GM18507 (cell line): ENCODE results near the gene WSCD1.

Source experiments
- DNase-seq: peaks from one replicate; pipeline ENCODE4 v3.0.0; 2011; ENCODE audit warnings: low read depth; ENCODE audit not compliant: insufficient read length; ENCODE audit errors: extremely low spot score
- FAIRE-seq: peaks from 2 replicates; lab custom pipeline; 2011; peaks lifted over from hg19 to GRCh38; lab: Jason Lieb, UNC

WSCD1 gene

DNA sequence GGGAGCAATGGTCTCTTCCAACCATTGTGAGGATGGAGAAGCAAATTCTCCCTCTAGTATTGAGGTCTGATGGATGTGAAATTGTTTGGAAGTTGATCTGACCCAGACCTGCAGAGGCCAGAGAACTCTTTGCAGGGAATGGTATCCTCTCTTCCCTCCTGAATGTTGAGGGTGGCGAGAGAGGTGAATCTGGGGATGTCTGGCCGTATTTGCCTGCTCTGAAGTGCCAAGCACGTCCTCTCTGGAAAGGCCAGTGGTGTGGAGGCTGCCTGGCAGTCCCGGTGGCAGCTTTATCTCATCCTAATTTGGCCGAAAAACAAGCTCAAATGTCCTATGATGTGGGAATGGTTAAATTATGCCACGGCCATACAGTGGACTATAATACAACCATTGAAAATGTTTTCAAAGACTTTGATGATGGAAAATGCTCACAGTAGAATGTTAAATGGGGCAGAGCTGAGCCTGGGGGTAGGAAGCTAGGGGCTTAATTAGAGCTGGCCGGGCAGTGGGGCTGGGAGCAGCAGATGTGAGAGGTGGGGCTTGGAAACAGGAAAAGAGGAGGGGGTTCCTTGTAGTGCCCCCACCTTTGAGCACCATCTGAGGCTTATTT lies 30.8 kb downstream of the WSCD1 start:
- DNase-seq (no peak), FAIRE-seq (no peak)

DNA sequence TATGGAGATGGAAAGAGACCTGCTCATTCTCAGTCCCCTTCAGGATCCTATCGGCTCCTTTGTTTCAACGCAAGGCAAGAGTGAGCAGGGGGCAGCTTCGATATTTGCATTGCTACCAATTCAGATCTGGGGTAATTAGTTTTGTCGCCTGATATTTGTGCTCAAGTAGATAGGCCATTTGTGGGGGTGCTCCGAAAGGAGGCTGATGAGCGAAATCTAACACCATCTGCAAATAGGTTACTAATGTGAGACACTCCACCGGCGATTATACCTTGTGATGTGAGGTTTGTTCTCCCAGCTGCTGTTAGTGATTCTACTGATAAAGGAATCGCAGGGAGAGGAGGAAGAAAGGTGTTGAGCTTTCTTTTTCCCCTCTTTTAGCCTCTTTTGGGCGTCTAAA lies 31.5 kb downstream of the WSCD1 start:
- DNase-seq, result no peak
- no peak for FAIRE-seq

DNA sequence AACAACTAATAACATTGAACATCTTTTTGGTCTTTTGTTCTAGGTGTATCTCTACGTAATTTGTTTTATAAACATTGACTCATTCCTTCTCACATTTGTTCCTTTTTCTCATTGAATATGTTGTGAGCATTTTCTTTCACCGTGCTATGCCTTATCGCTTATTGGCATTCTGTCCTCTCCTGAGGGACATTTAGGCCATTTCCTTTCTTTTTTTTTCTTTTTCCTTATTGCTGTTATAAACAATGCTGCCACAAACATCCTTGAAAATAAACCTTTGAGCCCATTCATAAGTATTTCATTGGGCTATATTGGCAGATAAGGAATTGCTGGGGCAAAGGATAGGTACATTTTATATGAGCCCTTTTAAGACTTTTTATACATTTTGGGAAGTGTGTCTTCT lies 32.4 kb downstream of the WSCD1 start:
- DNase-seq (no peak), FAIRE-seq (no peak)

DNA sequence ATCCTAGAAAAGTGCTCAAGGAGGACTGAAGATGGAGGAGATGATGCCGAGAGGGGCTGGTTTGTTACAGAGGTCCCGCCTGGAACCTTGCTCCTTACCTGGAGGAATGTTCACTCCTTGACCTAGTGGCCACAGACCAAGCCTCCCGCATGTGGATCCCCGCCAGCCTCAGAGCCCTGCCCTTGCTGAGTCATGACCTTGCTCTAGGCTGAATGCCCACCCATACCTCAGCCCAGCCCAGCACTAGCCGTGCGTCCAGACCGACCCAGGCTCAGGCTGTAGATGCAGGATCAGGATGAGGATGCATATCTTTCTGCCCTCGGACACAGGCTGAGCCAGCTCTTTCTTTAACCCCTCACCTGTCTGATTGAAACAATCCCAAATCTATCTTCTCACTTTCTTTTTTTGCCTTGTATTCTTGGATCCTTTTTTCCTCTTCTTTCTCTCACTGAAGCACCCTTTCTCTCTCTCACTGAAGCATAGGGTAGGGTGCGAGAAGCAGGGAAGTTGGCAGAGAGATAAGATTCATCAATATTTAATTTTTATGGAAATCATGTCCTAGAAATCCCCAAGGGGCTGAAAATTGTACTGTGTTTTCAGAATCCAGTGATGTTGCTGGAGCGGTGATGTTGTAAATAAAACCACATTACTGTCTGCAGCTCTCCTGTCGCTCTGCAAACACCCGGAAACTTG lies 34.9 kb downstream of the WSCD1 start:
- no peak for FAIRE-seq
- no peak for DNase-seq

DNA sequence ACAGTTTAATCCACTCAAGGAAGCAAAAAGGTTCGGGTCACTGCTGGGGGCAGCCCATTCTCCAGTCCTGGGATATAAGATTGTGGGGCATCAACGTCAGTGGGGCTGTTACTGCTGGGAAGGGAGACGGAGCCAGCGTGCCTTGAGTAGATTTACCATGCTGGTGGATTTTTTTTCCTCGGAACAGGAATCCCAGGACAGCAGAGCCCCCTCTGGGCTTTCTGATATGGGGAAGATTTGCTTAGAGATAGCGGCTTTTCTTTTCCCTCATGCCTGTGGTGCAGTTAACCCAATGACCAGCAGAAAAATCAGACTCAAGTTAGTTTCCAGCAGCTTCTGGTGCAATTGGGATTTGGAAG lies 35.4 kb downstream of the WSCD1 start:
- FAIRE-seq, result no peak

DNA sequence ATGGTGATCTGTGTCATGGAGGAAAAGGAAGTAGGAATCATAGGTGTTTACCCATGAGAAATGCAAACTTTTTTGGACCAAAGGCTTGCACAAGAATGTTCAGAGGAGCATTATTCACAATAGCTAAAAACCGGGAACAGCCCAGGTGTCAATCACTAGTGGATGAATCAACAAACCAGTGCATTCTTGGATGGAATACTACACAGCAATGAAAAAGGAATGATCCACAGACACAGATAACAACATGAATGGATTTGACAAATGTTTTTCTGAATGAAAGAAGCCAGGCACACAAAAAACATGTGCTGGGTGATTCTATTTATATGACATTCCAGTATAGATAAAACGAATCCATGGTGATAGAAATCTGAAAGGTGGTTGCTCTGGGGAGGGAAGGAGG lies 36.0 kb downstream of the WSCD1 start:
- FAIRE-seq (no peak), DNase-seq (no peak)

More for the DNA sequence above, 35.4 kb downstream of the WSCD1 start:
- no peak for DNase-seq

DNA sequence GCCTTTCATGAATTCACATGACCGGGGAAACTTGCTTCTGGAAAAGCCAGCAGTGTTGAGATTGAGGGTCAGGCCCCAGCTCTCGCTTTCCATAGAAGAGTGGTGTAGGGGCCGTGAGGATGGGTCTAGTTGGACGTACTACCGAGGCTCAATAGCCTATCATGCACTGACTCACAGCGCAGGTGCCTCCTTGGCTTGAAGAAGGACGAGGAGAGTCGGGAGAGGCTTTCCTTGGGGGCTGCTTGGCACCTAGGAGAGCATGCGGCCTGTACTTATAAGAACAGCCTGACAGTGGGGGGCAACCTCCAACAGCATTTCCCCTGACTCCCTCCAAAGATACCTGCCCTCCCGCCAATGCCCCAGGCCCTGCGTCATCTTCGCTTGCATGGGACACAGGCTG lies 37.6 kb downstream of the WSCD1 start:
- no peak for DNase-seq
- FAIRE-seq, result no peak

DNA sequence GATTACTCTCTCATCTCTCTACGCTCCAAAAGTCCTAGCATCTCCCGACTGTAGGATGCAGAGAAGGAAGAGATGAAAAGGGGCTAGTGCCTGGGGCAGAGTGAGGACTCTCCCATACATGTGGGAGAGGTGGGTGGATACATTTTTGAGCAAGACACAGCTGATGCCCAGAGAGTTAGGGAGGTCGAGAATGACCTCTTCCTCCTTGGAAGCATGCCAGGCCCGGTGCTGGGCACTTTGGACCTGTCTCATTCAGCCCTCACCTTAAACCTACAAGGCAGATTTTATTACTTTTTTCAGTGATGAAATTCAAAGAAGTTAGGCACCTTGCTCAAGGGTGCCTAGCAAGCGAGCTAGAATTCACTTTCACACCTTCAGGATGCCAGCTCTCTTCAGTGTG lies 38.2 kb downstream of the WSCD1 start:
- DNase-seq, result no peak
- no peak for FAIRE-seq

DNA sequence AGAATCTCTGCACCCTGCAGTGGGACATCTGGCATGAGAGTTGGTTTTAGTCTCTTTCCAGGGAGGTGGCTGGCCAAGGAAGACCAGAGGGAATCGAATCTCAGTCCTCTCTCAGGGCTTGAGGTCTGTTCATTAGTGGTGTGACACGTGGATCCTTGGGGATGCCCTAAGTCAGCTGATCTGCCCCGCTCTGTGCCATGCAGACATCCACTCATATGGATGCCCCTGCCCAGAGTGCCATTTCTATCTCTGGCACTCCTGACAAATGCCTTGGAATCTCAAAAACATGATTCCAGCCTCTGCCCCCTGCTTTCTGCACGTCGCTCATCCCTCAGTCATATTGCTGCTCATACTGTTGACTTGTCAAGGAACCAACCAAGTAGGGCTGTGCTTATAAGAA lies 38.8 kb downstream of the WSCD1 start:
- DNase-seq (no peak), FAIRE-seq (no peak)

DNA sequence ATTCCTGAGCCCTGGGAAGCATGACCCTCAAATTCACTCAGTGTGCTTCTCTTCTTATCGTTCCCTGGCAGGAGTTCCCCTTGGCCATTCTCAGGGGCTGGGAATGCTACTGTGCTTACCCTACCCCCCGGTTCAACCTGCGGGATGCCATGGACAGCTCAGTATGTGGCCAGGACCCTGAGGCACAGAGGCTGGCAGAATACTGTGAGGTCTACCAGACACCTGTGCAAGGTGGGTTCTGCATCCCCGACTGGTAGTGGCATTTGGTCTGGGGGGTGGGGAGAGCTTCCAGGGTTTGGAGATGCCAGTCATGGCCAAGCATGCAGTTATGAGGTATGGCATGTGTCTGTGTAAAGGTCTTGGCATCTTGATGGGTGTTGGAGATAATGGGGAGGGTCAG lies 39.4 kb downstream of the WSCD1 start:
- no peak for FAIRE-seq
- no peak for DNase-seq

DNA sequence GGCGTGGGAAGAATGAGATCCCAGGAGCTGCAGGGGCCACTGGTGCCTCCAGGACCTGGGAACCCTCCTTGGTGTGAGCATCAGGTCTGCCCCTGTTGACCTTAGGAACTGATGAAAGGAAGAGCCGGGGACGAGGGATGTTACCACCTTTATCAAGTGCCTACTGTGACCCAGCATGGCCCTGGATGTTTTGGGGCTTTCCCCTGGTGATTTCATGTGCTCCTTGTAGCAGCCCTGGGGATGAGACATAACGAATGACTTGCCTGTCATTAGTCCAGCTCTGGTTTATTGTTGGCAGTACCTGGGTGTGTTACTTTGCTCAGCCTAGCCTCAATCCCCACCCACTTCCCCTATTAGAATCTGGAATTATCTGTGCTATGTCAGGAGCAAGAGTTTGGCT lies 39.9 kb downstream of the WSCD1 start:
- FAIRE-seq (no peak), DNase-seq (no peak)

DNA sequence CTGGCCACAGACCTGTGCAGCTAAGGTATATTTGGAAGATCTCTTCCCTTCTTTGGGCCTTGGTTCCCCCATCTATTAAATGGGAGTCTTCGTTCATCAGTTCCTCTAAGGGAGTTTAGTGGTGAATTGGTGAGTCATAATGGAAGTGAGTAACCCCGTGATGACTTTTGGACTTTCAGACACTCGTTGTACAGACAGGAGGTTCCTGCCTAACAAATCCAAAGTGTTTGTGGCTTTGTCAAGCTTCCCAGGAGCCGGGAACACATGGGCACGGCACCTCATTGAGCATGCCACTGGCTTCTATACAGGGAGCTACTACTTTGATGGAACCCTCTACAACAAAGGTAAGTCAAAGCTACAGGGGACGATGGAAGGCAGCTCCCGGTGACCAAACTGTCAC lies 40.4 kb downstream of the WSCD1 start:
- DNase-seq (peak; percentile 36), FAIRE-seq (peak; percentile 15)

DNA sequence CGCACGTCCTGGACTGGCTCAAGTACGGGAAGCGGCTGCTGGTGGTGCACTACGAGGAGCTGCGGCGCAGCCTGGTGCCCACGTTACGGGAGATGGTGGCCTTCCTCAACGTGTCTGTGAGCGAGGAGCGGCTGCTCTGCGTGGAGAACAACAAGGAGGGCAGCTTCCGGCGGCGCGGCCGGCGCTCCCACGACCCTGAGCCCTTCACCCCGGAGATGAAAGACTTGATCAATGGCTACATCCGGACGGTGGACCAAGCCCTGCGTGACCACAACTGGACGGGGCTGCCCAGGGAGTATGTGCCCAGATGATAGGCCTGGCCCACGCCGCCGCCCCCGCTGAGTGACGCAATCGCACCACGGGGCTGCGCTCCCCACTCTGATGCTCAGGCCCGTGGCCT lies 50.2 kb downstream of the WSCD1 start:
- DNase-seq (no peak), FAIRE-seq (no peak)

DNA sequence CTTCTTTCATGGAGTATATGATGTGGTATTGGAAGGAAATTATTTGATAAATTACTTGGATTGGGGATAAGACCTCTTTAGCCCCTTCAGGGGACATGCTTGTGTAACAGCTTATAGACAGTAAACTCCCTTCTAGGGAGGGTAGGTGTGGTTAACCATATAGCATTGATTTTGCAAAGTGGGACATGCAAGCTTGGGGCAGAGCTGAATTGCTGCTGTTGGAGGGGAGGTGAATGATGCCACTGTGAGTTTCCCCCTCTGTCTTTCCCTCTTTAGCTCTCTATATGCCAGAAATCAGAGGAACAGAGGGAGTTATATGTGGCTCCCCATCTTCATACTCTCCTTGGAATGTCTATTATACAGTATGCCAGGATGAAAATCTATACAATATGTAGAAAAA lies 54.7 kb downstream of the WSCD1 start:
- DNase-seq (no peak), FAIRE-seq (no peak)

DNA sequence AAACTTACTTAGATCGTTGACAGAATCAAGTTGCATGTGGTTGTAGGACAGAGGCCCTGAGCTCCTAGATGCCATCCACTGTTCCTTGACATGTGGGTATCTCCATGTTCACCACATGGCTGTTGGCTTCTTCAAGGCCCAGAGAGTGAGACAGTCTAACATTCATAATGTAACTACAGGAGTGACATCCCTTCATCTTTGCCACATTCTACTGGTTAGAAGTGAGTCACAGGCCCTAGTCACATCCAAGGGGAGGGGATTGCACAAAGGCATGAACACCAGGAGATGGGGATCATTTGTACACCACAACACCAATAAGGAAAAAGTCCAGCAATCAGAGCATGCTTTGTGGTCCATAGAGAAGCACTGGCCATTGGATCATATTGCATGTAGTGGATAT lies 56.6 kb downstream of the WSCD1 start:
- FAIRE-seq, result no peak

DNA sequence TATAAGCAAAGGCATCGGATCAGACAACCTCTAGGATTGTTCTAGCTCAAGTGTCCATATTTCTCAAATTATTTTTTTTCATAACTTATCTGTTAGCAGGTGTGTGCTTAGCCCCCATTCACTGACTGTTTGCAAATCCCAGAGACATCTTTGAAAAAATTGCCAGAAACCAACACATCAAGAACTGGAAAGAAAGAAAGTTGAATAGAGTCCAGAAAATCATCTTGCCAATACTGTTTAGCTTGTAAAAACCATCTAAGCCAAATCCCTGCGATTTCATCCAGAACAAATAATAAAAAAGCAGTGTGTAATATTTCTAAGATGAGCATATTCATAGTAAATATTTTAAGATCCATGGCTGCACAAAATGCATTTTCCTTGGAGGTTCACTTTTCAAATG lies 64.5 kb downstream of the WSCD1 start:
- FAIRE-seq, result no peak
- no peak for DNase-seq

More for the DNA sequence above, 56.6 kb downstream of the WSCD1 start:
- DNase-seq, result no peak

DNA sequence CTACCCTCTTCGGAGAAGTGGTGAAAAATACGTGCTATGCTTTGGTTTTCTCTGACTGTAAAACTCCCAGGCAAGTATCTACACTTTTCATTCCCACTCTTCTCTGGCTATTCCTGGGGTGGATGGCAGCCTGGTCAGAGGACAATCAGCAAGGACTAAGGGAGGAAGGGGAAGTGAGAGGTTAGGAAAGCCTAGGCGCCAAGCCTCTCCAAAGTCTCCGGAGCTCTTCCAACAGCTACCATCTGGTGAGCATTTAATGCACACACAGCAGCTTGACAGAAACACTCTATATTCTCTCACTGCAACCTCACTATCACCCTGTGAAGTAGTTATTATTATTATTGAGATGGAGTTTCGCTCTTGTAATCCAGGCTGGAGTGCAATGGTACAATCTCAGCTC lies 65.1 kb downstream of the WSCD1 start:
- FAIRE-seq (no peak), DNase-seq (no peak)

DNA sequence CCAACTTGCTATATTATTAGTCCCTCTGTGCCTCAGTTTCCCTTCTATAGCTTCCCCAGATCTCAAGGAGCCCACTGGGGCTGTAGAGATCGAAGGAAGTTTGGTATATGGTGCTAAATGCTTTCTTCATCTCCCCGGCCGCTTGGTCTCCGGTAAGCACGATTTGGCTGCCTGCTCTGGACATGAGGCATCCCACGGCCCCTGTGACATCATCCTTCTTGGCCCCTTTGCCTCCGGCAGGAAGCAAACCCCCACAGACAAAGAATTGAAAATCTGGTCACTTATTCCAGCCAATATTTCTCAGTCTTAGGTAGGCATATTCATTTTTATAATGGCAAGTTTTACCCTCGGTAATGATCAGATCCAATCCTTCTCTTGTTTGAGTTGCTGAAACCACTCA lies 65.8 kb downstream of the WSCD1 start:
- FAIRE-seq (no peak), DNase-seq (no peak)

DNA sequence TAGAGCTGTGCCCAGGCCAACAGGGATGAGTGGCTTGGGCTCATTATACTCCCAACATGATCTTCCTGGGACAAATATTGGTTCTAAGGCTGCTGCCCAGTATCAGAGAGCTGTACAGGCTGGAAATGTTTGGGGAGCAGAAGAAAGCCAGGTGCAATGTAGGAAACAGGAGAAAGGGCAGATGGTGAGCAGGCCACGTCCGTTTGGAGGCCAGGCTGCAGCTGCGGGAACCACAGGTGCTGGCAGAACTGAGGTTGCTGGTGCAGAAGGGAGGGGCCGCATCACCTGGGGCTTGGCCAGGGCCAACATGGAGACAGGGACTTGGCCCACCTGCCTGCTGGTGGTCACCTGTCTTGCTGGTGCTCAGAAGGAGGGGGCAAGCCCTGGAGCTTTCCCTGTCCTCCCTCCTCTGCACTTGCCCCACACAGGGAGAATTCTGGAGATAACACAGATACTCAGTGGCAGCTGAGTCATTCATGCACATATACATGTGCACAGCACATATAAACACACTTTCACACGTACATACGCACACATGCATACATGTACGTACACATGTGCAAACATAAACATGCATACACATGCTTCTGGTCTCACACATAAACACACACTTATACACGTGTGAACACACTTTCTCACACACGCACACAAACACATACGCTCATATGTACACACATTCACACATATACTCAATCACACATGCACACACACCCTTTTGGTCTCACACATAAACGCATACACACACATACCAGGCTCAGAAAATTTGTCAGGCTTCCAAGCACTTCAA lies 67.7 kb downstream of the WSCD1 start:
- DNase-seq (no peak), FAIRE-seq (no peak)

DNA sequence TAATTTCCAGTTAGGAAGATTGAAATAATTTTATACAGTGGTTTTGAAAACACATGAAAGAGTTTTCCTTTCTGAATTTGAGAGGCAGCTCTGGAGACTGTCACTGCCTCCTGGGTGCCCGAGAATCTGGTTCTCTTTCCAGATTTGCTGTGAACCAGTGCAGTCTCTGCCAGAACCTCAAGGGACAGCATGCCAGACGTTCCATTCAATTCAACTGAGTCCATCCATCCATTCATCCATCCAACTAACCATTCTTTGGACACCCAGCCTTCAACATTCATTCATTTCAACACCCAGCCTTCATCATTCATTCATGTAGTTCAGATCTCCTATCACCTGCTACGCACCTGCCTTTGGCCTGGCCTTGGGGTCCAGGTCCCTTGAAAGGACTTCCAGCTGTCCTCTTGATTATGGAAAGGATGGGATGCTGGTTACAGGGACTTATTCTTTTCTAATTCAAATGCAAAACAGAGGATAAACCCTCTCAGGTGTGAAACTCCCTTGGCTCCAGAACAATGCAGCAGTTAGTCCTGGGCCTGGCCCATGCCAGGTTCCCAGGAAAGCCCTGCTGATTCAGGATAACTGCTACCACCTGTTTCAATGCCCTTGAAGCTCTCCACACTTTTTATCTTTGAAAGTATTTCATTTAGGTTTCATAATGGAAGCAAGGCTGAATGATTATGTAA lies 68.7 kb downstream of the WSCD1 start:
- FAIRE-seq (no peak), DNase-seq (no peak)
